Sciatic nerve (tissue), 2 donors: ENCODE measurements around the gene CARD14. TPM values are rescaled to one million over a fixed set of nuclear protein-coding genes. Genes with fewer than 3 reads are reported as not detected.
"Not testable (repeated sequence)": the region's sequence is repeated elsewhere in the genome, so short reads cannot be mapped to it uniquely, and the experiment has no call there.

Experiments
- ATAC-seq: fragments of 200-7000 bp; cut with Tn5 transposase; one replicate; pipeline ENCODE4 v1.9.1; 2020; ENCODE audit warnings: mild to moderate bottlenecking, moderate library complexity
- DNase-seq: peaks from one replicate; pipeline ENCODE4 v3.0.0-alpha.2; 2020; ENCODE audit warnings: low spot score
- intact Hi-C: fragments of 100-400 bp; cut with DNase I; formaldehyde crosslinking; loops from one replicate; pipeline ENCODE4 v1.14.2; 2022
- total RNA-seq: library from RNA; stranded (reverse); fragmentation: NEBNext Ultra II Directional; extraction: Animal tissue kit (Norgen Biotek cat#: 25700); gene quantifications from one replicate; pipeline ENCODE4 v1.2.1, GENCODE V29; 2021
- donor health status: DM: no; HTN: no; CAD: no.
- donor health status: DM: no; HTN: no; CAD: no.

The CARD14 gene
- total RNA-seq, 1 donor from 2014 or later = 0.49 TPM

GRCh38 chr17:80146121-80147034 is 23.5 kb upstream of the CARD14 start:
- ATAC-seq = no peak
- DNase-seq = peak; percentile 36
- intact Hi-C loops = no loop called here

- ATAC-seq = peak; percentile 98
- intact Hi-C loops = no loop called here
- DNase-seq = peak; percentile 99
These were observed 22.6 kb upstream of the CARD14 start, which contains the start of gene EIF4A3 for GRCh38 chr17:80147035-80147822. Gene EIF4A3 (minus strand): TSS chr17:80147128. CDS start chr17:80146961, 167 bp downstream.

- peak; percentile 3 for DNase-seq
- intact Hi-C loops = no loop called here
- no peak for ATAC-seq
These were observed 18.5 kb upstream of the CARD14 start for GRCh38 chr17:80151333-80151732.

- intact Hi-C loops = no loop called here
- ATAC-seq (no peak), DNase-seq (peak; percentile 5)
These were observed 17.6 kb upstream of the CARD14 start for GRCh38 chr17:80152081-80152702.

GRCh38 chr17:80153004-80153403 is 16.8 kb upstream of the CARD14 start:
- DNase-seq = peak; percentile 9
- ATAC-seq = no peak
- intact Hi-C loops = no loop called here

GRCh38 chr17:80154166-80154565 is 15.7 kb upstream of the CARD14 start:
- ATAC-seq (no peak), DNase-seq (no peak)
- intact Hi-C loops = no loop called here

- intact Hi-C loops, ATAC-seq, DNase-seq: not testable (repeated sequence)
These were observed 14.2 kb upstream of the CARD14 start for GRCh38 chr17:80155600-80155999.

GRCh38 chr17:80158846-80159245 is 11.0 kb upstream of the CARD14 start:
- ATAC-seq (no peak), DNase-seq (no peak)
- intact Hi-C loops = no loop called here

GRCh38 chr17:80160536-80160935 is 9.3 kb upstream of the CARD14 start:
- DNase-seq = no peak
- intact Hi-C loops = no loop called here
- peak; percentile 30 for ATAC-seq

- ATAC-seq (no peak), DNase-seq (no peak)
- intact Hi-C loops = no loop called here
These were observed 6.5 kb upstream of the CARD14 start for GRCh38 chr17:80163336-80163735.

- ATAC-seq = no peak
- intact Hi-C loops = no loop called here
- no peak for DNase-seq
These were observed 5.6 kb upstream of the CARD14 start for GRCh38 chr17:80164185-80164584.

- DNase-seq (no peak), ATAC-seq (no peak)
- intact Hi-C loops = no loop called here
These were observed 3.4 kb upstream of the CARD14 start for GRCh38 chr17:80166446-80166845.

GRCh38 chr17:80168371-80168770 is 1.5 kb upstream of the CARD14 start:
- DNase-seq = no peak
- ATAC-seq = no peak
- intact Hi-C loops = no loop called here

GRCh38 chr17:80169107-80169506 is 723 bp upstream of the CARD14 start:
- intact Hi-C loops = no loop called here
- no peak for DNase-seq
- no peak for ATAC-seq

- intact Hi-C loops = no loop called here
- ATAC-seq (no peak), DNase-seq (no peak)
These were observed 1.9 kb downstream of the CARD14 start for GRCh38 chr17:80171681-80172080.

GRCh38 chr17:80173126-80173525 is 3.3 kb downstream of the CARD14 start:
- intact Hi-C loops = no loop called here
- DNase-seq (no peak), ATAC-seq (no peak)

- no peak for ATAC-seq
- DNase-seq = no peak
- intact Hi-C loops = no loop called here
These were observed 4.1 kb downstream of the CARD14 start for GRCh38 chr17:80173916-80174315.

GRCh38 chr17:80176757-80177156 is 6.9 kb downstream of the CARD14 start:
- ATAC-seq (no peak), DNase-seq (no peak)
- intact Hi-C loops = no loop called here

GRCh38 chr17:80177986-80178595 is 8.3 kb downstream of the CARD14 start:
- no peak for ATAC-seq
- no peak for DNase-seq
- intact Hi-C loops = no loop called here
